Measurements from ENCODE around the gene ATXN3. TPM values are rescaled to one million over a fixed set of nuclear protein-coding genes. Genes with fewer than 3 reads are reported as not detected.

The ATXN3 gene
- polyA plus RNA-seq, 1 of the 3 experiments (the other 2 are of a cell fraction) = 10.2 TPM

DNA sequence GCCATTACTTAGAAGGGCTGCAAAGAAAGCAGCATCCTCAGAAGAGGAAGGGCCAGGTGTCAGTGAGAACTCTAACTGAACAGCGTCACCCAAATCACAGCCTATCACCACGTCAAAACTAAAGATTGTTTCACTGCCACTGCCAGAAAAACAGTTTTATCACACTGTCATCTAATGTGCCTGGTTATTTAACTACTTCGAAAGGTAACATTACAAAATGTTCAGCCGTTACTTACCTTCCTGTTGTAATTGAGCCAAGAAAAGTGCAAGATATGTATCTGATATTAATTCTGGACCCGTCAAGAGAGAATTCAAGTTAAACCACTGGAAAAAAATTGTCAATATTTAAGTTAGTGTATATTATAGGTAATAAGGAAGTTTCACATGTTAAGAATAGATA is 17.9 kb downstream of the ATXN3 start:
- no peaks in the 10 kb centered on the region for H3K9me3 ChIP-seq
- H3K4me1 ChIP-seq (ENCODE audit: control insufficient read depth in 1 of 2, insufficient read depth in 2 of 2, low read depth in 1 of 2, low read length in 1 of 2) = no peaks in the 10 kb centered on the region
- no peak overlapping the region for H3K9ac ChIP-seq
- ChIA-PET CTCF (no interaction called here), POLR2A (no interaction called here)
- no peak for DNase-seq
- H4K20me1 ChIP-seq (ENCODE audit: insufficient read depth) = no peaks in the 10 kb centered on the region
- H3K9me2 ChIP-seq = no peaks in the 10 kb centered on the region
- H2AFZ ChIP-seq (ENCODE audit: low read depth) = no peak overlapping the region
- TF ChIP-seq, protein P1, sequence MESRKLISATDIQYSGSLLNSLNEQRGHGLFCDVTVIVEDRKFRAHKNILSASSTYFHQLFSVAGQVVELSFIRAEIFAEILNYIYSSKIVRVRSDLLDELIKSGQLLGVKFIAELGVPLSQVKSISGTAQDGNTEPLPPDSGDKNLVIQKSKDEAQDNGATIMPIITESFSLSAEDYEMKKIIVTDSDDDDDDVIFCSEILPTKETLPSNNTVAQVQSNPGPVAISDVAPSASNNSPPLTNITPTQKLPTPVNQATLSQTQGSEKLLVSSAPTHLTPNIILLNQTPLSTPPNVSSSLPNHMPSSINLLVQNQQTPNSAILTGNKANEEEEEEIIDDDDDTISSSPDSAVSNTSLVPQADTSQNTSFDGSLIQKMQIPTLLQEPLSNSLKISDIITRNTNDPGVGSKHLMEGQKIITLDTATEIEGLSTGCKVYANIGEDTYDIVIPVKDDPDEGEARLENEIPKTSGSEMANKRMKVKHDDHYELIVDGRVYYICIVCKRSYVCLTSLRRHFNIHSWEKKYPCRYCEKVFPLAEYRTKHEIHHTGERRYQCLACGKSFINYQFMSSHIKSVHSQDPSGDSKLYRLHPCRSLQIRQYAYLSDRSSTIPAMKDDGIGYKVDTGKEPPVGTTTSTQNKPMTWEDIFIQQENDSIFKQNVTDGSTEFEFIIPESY (IDR thresholded peaks at IDR 0.05; ENCODE audit: borderline replicate concordance, low read depth) = no peak
- no peak for TF ChIP-seq MEF2A (IDR thresholded peaks at IDR 0.05; ENCODE audit: borderline replicate concordance, low read depth)
- TF ChIP-seq, protein P2, sequence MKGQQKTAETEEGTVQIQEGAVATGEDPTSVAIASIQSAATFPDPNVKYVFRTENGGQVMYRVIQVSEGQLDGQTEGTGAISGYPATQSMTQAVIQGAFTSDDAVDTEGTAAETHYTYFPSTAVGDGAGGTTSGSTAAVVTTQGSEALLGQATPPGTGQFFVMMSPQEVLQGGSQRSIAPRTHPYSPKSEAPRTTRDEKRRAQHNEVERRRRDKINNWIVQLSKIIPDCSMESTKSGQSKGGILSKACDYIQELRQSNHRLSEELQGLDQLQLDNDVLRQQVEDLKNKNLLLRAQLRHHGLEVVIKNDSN (IDR thresholded peaks at IDR 0.05; ENCODE audit: borderline replicate concordance, low read depth) = no peak
- TF ChIP-seq FOXM1 (IDR thresholded peaks at IDR 0.05; ENCODE audit: low read depth) = no peak
- TF ChIP-seq TAF1 (IDR thresholded peaks at IDR 0.05; ENCODE audit: borderline replicate concordance, low read depth, low read length) = no peak
- TF ChIP-seq SMC3 (IDR thresholded peaks at IDR 0.05; ENCODE audit: low read depth, low read length) = no peak
- no peak for TF ChIP-seq FOSL2 (IDR thresholded peaks at IDR 0.05; ENCODE audit: borderline replicate concordance, low read depth)
- TF ChIP-seq, protein P3, sequence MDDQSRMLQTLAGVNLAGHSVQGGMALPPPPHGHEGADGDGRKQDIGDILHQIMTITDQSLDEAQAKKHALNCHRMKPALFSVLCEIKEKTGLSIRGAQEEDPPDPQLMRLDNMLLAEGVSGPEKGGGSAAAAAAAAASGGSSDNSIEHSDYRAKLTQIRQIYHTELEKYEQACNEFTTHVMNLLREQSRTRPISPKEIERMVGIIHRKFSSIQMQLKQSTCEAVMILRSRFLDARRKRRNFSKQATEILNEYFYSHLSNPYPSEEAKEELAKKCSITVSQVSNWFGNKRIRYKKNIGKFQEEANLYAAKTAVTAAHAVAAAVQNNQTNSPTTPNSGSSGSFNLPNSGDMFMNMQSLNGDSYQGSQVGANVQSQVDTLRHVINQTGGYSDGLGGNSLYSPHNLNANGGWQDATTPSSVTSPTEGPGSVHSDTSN (IDR thresholded peaks at IDR 0.05) = no peak
- TF ChIP-seq, protein P4, sequence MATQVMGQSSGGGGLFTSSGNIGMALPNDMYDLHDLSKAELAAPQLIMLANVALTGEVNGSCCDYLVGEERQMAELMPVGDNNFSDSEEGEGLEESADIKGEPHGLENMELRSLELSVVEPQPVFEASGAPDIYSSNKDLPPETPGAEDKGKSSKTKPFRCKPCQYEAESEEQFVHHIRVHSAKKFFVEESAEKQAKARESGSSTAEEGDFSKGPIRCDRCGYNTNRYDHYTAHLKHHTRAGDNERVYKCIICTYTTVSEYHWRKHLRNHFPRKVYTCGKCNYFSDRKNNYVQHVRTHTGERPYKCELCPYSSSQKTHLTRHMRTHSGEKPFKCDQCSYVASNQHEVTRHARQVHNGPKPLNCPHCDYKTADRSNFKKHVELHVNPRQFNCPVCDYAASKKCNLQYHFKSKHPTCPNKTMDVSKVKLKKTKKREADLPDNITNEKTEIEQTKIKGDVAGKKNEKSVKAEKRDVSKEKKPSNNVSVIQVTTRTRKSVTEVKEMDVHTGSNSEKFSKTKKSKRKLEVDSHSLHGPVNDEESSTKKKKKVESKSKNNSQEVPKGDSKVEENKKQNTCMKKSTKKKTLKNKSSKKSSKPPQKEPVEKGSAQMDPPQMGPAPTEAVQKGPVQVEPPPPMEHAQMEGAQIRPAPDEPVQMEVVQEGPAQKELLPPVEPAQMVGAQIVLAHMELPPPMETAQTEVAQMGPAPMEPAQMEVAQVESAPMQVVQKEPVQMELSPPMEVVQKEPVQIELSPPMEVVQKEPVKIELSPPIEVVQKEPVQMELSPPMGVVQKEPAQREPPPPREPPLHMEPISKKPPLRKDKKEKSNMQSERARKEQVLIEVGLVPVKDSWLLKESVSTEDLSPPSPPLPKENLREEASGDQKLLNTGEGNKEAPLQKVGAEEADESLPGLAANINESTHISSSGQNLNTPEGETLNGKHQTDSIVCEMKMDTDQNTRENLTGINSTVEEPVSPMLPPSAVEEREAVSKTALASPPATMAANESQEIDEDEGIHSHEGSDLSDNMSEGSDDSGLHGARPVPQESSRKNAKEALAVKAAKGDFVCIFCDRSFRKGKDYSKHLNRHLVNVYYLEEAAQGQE (IDR thresholded peaks at IDR 0.05; ENCODE audit: low read depth, low read length) = no peak
- TF ChIP-seq JUND (IDR thresholded peaks at IDR 0.05) = no peak
- H3K4me3 ChIP-seq (ENCODE audit: low read depth in 2 of 2, low read length in 1 of 2) = no peak overlapping the region
- H3K4me2 ChIP-seq = no peak overlapping the region
- no peaks in the 10 kb centered on the region for H3K27me3 ChIP-seq (ENCODE audit: insufficient read depth)
- H3F3A ChIP-seq (replicated peaks; ENCODE audit: insufficient read depth) = peaks cover 4% of the 10 kb centered on the region
- WGBS (ENCODE audit: low lambda C conversion rate) = 94% methylated on average over 5 of the region's 5 CpGs
- no peak overlapping the region for H3K27ac ChIP-seq (ENCODE audit: low read depth in 2 of 2, low read length in 1 of 2)
- no peaks in the 10 kb centered on the region for H3K79me2 ChIP-seq (ENCODE audit: insufficient read depth)
- H3K36me3 ChIP-seq (replicated peaks in 1 of 2; ENCODE audit: control insufficient read depth in 1 of 2, insufficient read depth in 2 of 2, low read length in 1 of 2) = peaks cover 16 to 57% of the 10 kb centered on the region in 2 experiments
